Subcutaneous adipose tissue (tissue), 4 donors: ENCODE data around the gene LRP1B. TPM values are rescaled to one million over a fixed set of nuclear protein-coding genes. Genes with fewer than 3 reads are reported as not detected.

Source experiments
- CTCF ChIP-seq: fragments of 450-650 bp; IDR thresholded peaks from one replicate; pipeline ENCODE4 v1.5.1; 2016; ENCODE audit warnings: low read depth, mild to moderate bottlenecking, control low read depth, antibody characterized with exemption, moderate library complexity
- total RNA-seq, 4 donors: library from RNA; depleted of rRNA; stranded (reverse); fragments of >200 nt; gene quantifications; one replicate each; pipeline ENCODE4 v1.1.0, GENCODE V29; 2016

The LRP1B gene
- total RNA-seq, 4 donors from 2014 or later = 4.2 to 50.2 (median 14.7) TPM

DNA sequence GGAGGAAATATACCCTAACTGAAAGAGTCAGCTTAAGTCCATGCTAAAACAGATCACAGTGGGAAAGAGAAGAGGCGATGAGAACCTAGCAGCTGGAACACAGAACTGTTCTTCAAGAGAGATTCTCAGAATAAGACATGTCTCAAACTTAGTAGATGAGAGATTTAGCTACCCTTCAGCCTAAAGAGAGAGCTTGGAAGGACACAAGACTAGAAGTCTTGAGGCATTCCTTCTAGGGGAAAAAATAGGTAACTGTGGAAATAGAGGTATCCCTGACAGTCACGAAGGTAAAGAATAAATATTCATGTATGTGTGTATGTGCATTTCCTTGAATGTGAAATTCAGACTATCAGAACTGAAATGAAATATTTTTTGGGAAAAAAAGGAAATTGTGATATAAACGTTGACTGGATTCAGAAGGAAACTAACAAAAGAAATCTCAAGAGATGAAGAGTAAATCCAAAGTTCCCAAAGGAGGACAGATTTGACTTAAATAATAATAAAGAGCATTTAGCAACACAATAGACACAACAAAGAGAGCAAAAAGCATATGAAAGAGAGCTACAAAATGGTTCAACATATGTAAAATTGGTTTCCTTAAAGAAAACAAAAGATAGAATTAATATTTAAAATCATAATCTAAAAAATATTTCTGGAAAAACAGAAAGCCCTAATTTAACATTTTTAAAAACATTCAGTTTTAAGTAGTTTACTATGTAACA lies 258.7 kb downstream of the LRP1B start:
- TF ChIP-seq CTCF = no peak

- TF ChIP-seq CTCF = no peak
These were observed 261.2 kb downstream of the LRP1B start for GRCh38 chr2:141869572-141869971.

- no peak for TF ChIP-seq CTCF
These were observed 266.9 kb downstream of the LRP1B start for GRCh38 chr2:141863964-141864363.

- TF ChIP-seq CTCF = no peak
These were observed 274.4 kb downstream of the LRP1B start for GRCh38 chr2:141856215-141856919.

DNA sequence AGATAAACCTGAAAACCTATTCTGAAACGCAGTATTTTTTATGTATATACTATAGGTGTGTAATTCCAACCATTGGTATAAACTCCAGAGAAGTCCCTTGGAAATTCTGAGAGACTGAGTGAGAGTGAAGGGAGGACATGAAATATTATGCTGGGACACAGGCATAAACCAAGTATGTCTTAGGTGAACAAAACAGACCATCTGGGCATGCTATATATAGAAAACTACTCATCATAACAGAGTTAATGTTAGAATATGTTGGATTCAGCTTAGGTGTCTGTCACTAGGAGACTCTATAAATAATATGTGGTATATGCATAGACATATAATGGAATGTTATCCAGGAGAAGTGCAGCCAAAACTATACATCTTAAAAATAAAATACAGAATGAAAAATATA lies 282.6 kb downstream of the LRP1B start:
- TF ChIP-seq CTCF = no peak

DNA sequence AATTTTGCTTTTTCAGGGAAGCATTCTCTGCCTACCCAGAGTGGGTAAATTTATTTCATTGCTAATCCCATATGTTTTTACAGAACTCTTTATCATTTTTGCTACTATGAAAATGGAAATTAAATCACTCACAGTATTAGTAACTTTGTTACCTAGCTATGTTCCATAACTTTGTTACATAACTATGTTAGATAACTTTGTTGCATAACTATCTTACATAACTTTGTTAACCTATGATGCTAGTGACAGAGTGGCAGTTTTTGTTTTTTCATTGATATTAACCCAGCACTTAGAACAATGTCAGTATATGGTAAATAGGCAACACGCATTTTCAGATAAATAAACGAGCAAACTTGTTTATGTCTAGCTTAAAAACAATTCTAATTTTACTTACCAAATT lies 286.6 kb downstream of the LRP1B start:
- TF ChIP-seq CTCF = no peak

DNA sequence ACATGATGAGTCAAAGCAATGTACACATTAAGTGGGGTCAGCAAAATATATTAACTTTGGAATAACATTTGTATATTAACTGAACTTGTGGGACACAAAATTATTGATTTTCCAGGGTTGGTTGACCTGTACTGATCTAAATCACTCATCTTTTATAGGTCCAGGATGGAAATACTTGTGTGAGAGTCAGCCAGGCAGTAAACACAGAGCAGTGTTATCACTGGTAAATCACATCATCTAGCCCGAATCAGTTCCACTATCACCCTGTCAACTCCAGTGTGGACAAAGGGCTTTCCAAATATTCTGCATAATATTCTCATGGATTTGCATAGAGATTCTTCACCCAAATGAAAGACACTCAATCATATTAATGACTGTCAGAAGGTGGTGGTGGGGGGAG lies 295.7 kb downstream of the LRP1B start:
- TF ChIP-seq CTCF = no peak
